ENCODE data around the gene PPFIA2.

Gene PPFIA2

DNA sequence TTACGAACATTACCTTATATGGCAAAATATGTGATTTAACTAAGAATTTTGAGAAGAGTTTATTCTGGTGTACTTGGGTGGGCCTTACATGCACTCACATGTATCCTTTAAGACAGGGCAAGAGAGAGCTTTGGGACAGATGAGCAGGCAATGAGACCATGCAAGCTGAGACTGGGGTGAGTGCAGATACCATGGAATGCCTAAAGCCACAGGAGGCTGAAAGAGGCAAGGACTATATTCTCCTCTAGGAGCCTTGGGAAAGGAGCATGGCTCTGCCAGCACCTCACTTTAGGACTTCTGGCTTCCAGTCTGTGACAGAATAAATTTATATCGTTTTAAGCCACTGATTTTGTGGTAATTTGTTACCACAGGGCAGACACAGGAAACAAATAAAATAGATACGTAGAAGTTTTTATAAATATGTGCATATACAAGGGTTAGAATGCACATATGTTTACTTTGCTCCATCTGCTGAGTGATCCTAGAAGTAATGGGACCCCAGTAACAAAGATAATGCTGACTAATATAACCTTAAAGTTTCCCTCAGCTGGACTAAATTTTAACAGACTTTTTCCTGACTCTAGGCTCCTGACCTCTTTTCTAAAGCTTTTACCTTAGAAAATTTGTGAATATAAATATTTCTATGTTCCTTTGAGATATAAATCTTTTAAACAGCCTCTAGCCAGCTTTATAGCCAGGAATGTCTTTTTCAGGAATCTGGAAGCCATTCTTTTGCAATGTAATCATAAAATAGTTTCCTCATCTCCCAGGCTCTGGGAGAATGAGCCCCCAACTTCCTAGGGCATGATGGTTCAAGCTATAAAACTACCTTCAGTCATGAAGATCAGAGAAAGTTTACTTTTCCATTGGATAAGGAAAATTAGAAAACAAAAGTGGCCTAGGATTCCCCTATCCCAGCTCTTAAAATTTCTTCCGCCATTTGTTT lies 216.8 kb downstream of the PPFIA2 start:
- TF ChIP-seq, protein P1, sequence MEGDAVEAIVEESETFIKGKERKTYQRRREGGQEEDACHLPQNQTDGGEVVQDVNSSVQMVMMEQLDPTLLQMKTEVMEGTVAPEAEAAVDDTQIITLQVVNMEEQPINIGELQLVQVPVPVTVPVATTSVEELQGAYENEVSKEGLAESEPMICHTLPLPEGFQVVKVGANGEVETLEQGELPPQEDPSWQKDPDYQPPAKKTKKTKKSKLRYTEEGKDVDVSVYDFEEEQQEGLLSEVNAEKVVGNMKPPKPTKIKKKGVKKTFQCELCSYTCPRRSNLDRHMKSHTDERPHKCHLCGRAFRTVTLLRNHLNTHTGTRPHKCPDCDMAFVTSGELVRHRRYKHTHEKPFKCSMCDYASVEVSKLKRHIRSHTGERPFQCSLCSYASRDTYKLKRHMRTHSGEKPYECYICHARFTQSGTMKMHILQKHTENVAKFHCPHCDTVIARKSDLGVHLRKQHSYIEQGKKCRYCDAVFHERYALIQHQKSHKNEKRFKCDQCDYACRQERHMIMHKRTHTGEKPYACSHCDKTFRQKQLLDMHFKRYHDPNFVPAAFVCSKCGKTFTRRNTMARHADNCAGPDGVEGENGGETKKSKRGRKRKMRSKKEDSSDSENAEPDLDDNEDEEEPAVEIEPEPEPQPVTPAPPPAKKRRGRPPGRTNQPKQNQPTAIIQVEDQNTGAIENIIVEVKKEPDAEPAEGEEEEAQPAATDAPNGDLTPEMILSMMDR (IDR thresholded peaks at IDR 0.05; ENCODE audit: control insufficient read depth, extremely low read depth, insufficient read depth) = no peak
- DNase-seq (ENCODE audit: low read depth) = no peak
- no peak overlapping the region for H3K4me3 ChIP-seq (ENCODE audit: low read depth, low read length)

DNA sequence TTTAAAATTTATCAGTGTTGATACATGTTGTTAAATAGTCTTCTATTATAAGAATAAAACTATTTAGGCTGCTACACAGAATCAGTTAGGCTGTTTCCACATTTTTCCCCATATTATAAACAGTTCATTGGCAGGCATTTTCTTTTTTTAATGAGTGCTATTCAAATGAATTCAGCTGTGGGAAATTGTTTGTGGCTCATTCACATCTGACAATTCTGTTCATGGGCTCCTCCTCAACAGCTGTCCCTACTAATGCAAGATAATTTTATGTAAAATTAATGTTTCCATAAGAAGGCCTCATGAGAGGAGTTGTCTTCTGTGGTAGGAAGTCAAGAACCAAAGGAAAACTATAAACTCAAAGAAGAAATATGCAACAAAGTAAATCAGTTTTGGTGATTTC lies 218.0 kb downstream of the PPFIA2 start:
- TF ChIP-seq, protein P1 (IDR thresholded peaks at IDR 0.05; ENCODE audit: control insufficient read depth, extremely low read depth, insufficient read depth) = no peak
- no peak overlapping the region for H3K4me3 ChIP-seq (ENCODE audit: low read depth, low read length)
- no peak for DNase-seq (ENCODE audit: low read depth)

DNA sequence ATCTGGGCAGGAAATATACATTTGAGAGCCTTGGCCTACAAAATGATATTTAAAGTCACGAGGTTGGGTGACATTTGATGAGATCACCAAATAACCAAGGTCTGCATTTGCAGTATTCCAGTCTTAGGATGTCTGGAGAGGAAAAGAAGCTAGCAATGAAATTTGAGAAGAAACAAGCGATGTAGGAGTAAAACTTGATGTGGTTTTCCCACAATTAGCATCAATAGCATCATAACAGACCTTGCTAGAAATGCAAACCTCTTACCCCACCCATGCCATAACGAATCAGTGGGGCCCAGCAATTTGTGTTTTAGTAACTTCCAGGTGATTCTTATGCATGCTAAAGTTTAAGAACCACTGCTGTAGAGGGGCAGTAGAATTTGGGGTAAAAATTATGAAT lies 219.9 kb downstream of the PPFIA2 start:
- TF ChIP-seq, protein P1 (IDR thresholded peaks at IDR 0.05; ENCODE audit: control insufficient read depth, extremely low read depth, insufficient read depth) = no peak
- no peak for DNase-seq (ENCODE audit: low read depth)

GRCh38 chr12:81533054-81533453 lies 226.1 kb downstream of the PPFIA2 start:
- no peak for DNase-seq (ENCODE audit: low read depth)
- TF ChIP-seq, protein P1 (IDR thresholded peaks at IDR 0.05; ENCODE audit: control insufficient read depth, extremely low read depth, insufficient read depth) = no peak
- H3K4me3 ChIP-seq (ENCODE audit: low read depth, low read length) = no peak overlapping the region

More for the DNA sequence above, 219.9 kb downstream of the PPFIA2 start:
- H3K4me3 ChIP-seq (ENCODE audit: low read depth, low read length) = no peak overlapping the region

DNA sequence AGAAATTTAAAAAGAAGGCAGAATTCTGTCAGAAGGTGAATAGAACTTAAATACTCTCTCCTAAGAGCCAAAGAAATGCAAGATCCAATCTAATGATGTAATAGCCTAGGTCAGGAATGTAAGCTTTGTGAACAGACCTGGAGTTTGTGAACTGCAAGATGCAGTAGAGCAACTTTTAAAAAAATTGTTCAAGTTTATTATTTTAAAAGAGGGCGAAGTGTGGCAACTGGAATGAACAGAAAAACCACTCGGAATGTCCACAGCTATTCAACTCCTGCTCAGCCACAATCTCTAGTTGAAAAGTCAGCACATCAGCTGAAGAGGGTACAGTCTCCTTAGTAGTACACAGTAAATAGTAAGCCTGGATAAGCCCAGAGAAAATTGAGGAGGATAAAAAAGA lies 228.8 kb downstream of the PPFIA2 start:
- DNase-seq (ENCODE audit: low read depth) = no peak
- TF ChIP-seq, protein P1 (IDR thresholded peaks at IDR 0.05; ENCODE audit: control insufficient read depth, extremely low read depth, insufficient read depth) = no peak
- no peak overlapping the region for H3K4me3 ChIP-seq (ENCODE audit: low read depth, low read length)

DNA sequence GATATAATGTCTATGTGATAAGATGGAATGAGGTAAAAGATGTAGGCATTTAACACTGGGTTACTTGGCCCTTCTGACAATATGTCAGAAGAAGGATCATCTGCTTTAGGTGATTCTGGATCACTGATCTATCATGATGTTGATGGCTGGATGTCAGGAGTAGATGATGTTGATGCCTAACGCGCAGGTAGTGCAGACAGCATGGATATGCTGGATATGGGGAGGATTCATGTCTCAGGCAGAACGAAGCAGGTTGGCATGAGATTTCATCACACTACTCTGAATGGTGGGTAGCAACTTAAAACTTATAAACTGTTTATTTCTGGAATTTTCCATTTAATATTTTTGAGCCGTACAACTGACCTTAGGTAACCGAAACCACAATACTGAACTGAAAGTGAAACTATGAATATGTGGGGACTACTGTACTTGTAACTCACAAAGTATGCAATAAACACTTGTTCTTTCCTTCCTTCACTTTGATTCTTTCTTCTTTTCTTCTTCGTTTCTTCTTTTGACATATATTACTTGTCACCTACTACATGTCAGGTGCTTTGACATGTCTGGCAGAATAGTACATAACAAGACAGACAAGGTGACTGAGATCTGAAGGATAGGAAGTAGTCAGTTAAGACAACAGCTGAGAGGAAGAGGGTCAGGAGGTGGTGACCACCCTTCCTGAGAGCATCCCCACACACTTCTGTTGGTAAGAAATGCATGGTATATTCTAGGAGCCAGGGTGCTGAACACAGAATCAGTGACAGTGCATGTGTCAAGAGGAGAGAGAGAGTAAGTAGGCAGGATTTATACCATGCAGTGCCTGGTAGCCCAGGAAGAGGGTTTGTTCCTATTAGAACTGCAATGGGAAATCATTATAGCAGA lies 238.8 kb downstream of the PPFIA2 start:
- no peak overlapping the region for H3K4me3 ChIP-seq (ENCODE audit: low read depth, low read length)
- DNase-seq (ENCODE audit: low read depth) = no peak
- TF ChIP-seq, protein P1 (IDR thresholded peaks at IDR 0.05; ENCODE audit: control insufficient read depth, extremely low read depth, insufficient read depth) = no peak

All from LNCaP clone FGC (cell line).